ENCODE measurements around the gene MYO5B. TPM values are rescaled to one million over a fixed set of nuclear protein-coding genes. Genes with fewer than 3 reads are reported as not detected.

Gene MYO5B
- total and polyA plus RNA-seq, 2 of the 4 experiments (the other 2 are of a cell fraction), result 0.24 to 0.54 TPM

DNA sequence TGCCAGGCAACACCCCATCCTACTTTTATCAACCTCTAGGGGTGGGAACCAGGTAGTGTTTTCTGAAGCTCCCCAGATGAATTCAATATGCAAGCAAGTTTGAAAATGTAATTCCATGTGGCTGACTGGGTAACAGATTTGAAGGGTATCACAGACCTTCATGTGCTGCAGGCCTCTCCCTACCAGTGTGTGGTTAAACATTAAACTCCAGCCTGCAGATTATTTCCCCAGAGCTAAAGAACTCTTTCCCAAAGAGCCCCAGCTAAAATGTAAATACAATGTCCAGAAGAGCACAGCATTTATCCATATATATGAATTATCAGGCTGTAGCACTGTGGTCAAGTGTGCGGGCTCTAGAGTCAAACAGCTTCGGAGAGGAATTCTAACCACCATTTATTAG, 134.1 kb downstream of the MYO5B start:
- no peak overlapping the region for H3K4me2 ChIP-seq (ENCODE audit: low read depth, low read length)
- H2BK5ac ChIP-seq (ENCODE audit: low read depth, low read length, poor library complexity, severe bottlenecking), result no peak overlapping the region
- no peak overlapping the region for H3K4ac ChIP-seq (ENCODE audit: low read depth, low read length)
- no peak overlapping the region for H3K27ac ChIP-seq (ENCODE audit: insufficient read depth, low read length)
- no peak overlapping the region for H2AK5ac ChIP-seq (ENCODE audit: low read depth, low read length)
- in situ Hi-C loops (cut with MboI; ENCODE audit: low sequenced_read_pairs), result no loop called here
- H2AFZ ChIP-seq (replicated peaks; ENCODE audit: low read length, poor library complexity), result no peak overlapping the region
- H3K36me3 ChIP-seq (ENCODE audit: control insufficient read depth, insufficient read depth, low read length), result no peaks in the 10 kb centered on the region
- H3K4me3 ChIP-seq (ENCODE audit: insufficient read depth, low read depth, low read length), result no peak overlapping the region
- dilution Hi-C loops (cut with HindIII; ENCODE audit: low sequenced_read_pairs, unreplicated experiment), result no loop called here
- H2AK9ac ChIP-seq (replicated peaks; ENCODE audit: low read depth, low read length, poor library complexity), result no peak overlapping the region
- no TSS peak for BruUV-seq (replicated peaks)
- H2BK15ac ChIP-seq (ENCODE audit: low read depth, low read length), result no peak overlapping the region
- no peak overlapping the region for H3K14ac ChIP-seq (replicated peaks; ENCODE audit: low read depth, low read length)
- no peak overlapping the region for H2BK120ac ChIP-seq (ENCODE audit: low read depth, low read length)
- ChIA-PET CTCF (no interaction called here), POLR2A (ENCODE audit: unreplicated experiment) (interaction anchor here (0.5 kb wide), 1 partner anchor 59 kb away, joined by 13 read pairs; no protein-coding TSS in a partner anchor)
- DNase-seq (no peak), ATAC-seq (ENCODE audit: low read depth) (no peak)
- no peak overlapping the region for H4K5ac ChIP-seq (ENCODE audit: low read depth, low read length)
- no peaks in the 10 kb centered on the region for H3K27me3 ChIP-seq (ENCODE audit: control insufficient read depth, insufficient read depth, low read length)
- no peaks in the 10 kb centered on the region for H3K4me1 ChIP-seq (ENCODE audit: control insufficient read depth, insufficient read depth, low read length)
- intact Hi-C loops (cut with micrococcal nuclease), result no loop called here
- no peaks in the 10 kb centered on the region for H4K20me1 ChIP-seq (ENCODE audit: insufficient read depth, low read length)
- H3K9me1 ChIP-seq (ENCODE audit: insufficient read depth, low read length), result no peaks in the 10 kb centered on the region
- no peaks in the 10 kb centered on the region for H3K79me1 ChIP-seq (ENCODE audit: low read depth in 1 of 2, low read length in 2 of 2)
- no peak overlapping the region for H4K8ac ChIP-seq (ENCODE audit: low read depth in 2 of 2, low read length in 2 of 2)
- H3K9me3 ChIP-seq (ENCODE audit: control insufficient read depth, insufficient read depth, low read length), result no peaks in the 10 kb centered on the region
- no CpG with 5 or more reads among the region's 2 CpGs for WGBS, 2 experiments (ENCODE audit: extremely low coverage in 2 of 2, insufficient read length in 1 of 2)
- TF ChIP-seq FOS (IDR thresholded peaks at IDR 0.05; ENCODE audit: low read depth, low read length), result no peak
- no peak for TF ChIP-seq BHLHE40 (IDR thresholded peaks at IDR 0.05; ENCODE audit: low read depth, low read length)
- H3K23ac ChIP-seq (ENCODE audit: low read depth, low read length), result no peak overlapping the region
- H3K18ac ChIP-seq (ENCODE audit: low read depth, low read length), result no peak overlapping the region
- no peak overlapping the region for H4K91ac ChIP-seq (ENCODE audit: insufficient read depth, low read depth, low read length)
- no peak overlapping the region for H3K9ac ChIP-seq (ENCODE audit: low read depth, low read length)
- no peak overlapping the region for H3K56ac ChIP-seq (ENCODE audit: extremely low read depth, insufficient read depth, low read length)
- H2BK20ac ChIP-seq (ENCODE audit: low read depth, low read length), result no peak overlapping the region

All from IMR-90 (cell line).